ENCODE results near the gene SDK1. TPM values are rescaled to one million over a fixed set of nuclear protein-coding genes. Genes with fewer than 3 reads are reported as not detected.

SDK1 gene
- total and polyA plus RNA-seq, 4 donors: 1.9 to 46.3 (median 12.4) TPM

- WGBS, 2 donors: 81 to 90% methylated on average over 2 of the region's 2 CpGs
These were observed 32.8 kb downstream of the SDK1 start for GRCh38 chr7:3333861-3334260.

GRCh38 chr7:3336042-3336665 lies 35.1 kb downstream of the SDK1 start:
- whole genome bisulfite sequencing, 2 donors: 96 to 98% methylated on average over 6 of the region's 6 CpGs
- no peak for DNase-seq
- no peak for ATAC-seq (ENCODE audit: low FRiP score)
- Histone ChIP-seq H3K9me3 (ENCODE audit: control insufficient read depth, low read length) (no peaks in the 10 kb centered on the region), H3K4me1 (ENCODE audit: control insufficient read depth in 1 of 2, insufficient read depth in 2 of 2, low read length in 2 of 2) (peaks cover 2 to 3% of the 10 kb centered on the region in 2 donors), H3K27me3 (ENCODE audit: control insufficient read depth in 1 of 2, insufficient read depth in 2 of 2, low read length in 1 of 2) (no peaks in the 10 kb centered on the region), H3K36me3 (ENCODE audit: control insufficient read depth in 1 of 2, insufficient read depth in 2 of 2, low read length in 1 of 2) (no peaks in the 10 kb centered on the region), H3K27ac (ENCODE audit: low read depth in 1 of 2, low read length in 2 of 2) (no peak overlapping the region), H3K4me3 (ENCODE audit: low read length in 2 of 2) (no peak overlapping the region)
- intact Hi-C loops (cut with DNase I): no loop called here

More at GRCh38 chr7:3333861-3334260, 32.8 kb downstream of the SDK1 start:
- Histone ChIP-seq H3K4me1 (ENCODE audit: control insufficient read depth in 1 of 2, insufficient read depth in 2 of 2, low read length in 2 of 2) (peaks cover 2 to 3% of the 10 kb centered on the region in 2 donors), H3K27ac (ENCODE audit: low read depth in 1 of 2, low read length in 2 of 2) (no peak overlapping the region), H3K4me3 (ENCODE audit: low read length in 2 of 2) (no peak overlapping the region), H3K9me3 (ENCODE audit: control insufficient read depth, low read length) (no peaks in the 10 kb centered on the region), H3K36me3 (ENCODE audit: control insufficient read depth in 1 of 2, insufficient read depth in 2 of 2, low read length in 1 of 2) (no peaks in the 10 kb centered on the region), H3K27me3 (ENCODE audit: control insufficient read depth in 1 of 2, insufficient read depth in 2 of 2, low read length in 1 of 2) (no peaks in the 10 kb centered on the region)
- ATAC-seq (ENCODE audit: low FRiP score) (no peak), DNase-seq (no peak)
- intact Hi-C loops (cut with DNase I): no loop called here

GRCh38 chr7:3338161-3338560 lies 37.1 kb downstream of the SDK1 start:
- H3K27me3 ChIP-seq (ENCODE audit: control insufficient read depth in 1 of 2, insufficient read depth in 2 of 2, low read length in 1 of 2): no peaks in the 10 kb centered on the region
- ATAC-seq (ENCODE audit: low FRiP score) (no peak), DNase-seq (no peak)
- H3K4me3 ChIP-seq (ENCODE audit: low read length in 2 of 2): no peak overlapping the region
- H3K27ac ChIP-seq (ENCODE audit: low read depth in 1 of 2, low read length in 2 of 2): no peak overlapping the region
- H3K36me3 ChIP-seq (ENCODE audit: control insufficient read depth in 1 of 2, insufficient read depth in 2 of 2, low read length in 1 of 2): no peaks in the 10 kb centered on the region
- WGBS, 2 donors: 11 to 12% methylated on average over 3 of the region's 3 CpGs
- intact Hi-C loops (cut with DNase I): no loop called here
- H3K9me3 ChIP-seq (ENCODE audit: control insufficient read depth, low read length): no peaks in the 10 kb centered on the region
- peaks cover 0 to 3% of the 10 kb centered on the region in 2 donors for H3K4me1 ChIP-seq (ENCODE audit: control insufficient read depth in 1 of 2, insufficient read depth in 2 of 2, low read length in 2 of 2)

GRCh38 chr7:3345699-3346481 lies 44.8 kb downstream of the SDK1 start:
- no peak for DNase-seq
- no peaks in the 10 kb centered on the region for H3K36me3 ChIP-seq (ENCODE audit: control insufficient read depth in 1 of 2, insufficient read depth in 2 of 2, low read length in 1 of 2)
- 90% methylated on average over 12 of the region's 12 CpGs for WGBS, 2 donors
- H3K27me3 ChIP-seq (ENCODE audit: control insufficient read depth in 1 of 2, insufficient read depth in 2 of 2, low read length in 1 of 2): no peaks in the 10 kb centered on the region
- H3K4me1 ChIP-seq (ENCODE audit: control insufficient read depth in 1 of 2, insufficient read depth in 2 of 2, low read length in 2 of 2): no peaks in the 10 kb centered on the region
- H3K9me3 ChIP-seq (ENCODE audit: control insufficient read depth, low read length): no peaks in the 10 kb centered on the region
- H3K4me3 ChIP-seq (ENCODE audit: low read length in 2 of 2): no peak overlapping the region
- intact Hi-C loops (cut with DNase I): no loop called here
- H3K27ac ChIP-seq (ENCODE audit: low read depth in 1 of 2, low read length in 2 of 2): no peak overlapping the region
- ATAC-seq (ENCODE audit: low FRiP score): no peak

- intact Hi-C loops (cut with DNase I): no loop called here
- no peaks in the 10 kb centered on the region for H3K27me3 ChIP-seq (ENCODE audit: control insufficient read depth in 1 of 2, insufficient read depth in 2 of 2, low read length in 1 of 2)
These were observed 48.1 kb downstream of the SDK1 start for GRCh38 chr7:3349126-3349525.

GRCh38 chr7:3356173-3356572 lies 55.1 kb downstream of the SDK1 start:
- intact Hi-C loops (cut with DNase I): no loop called here
- DNase-seq: no peak
- H3K27ac ChIP-seq (ENCODE audit: low read depth in 1 of 2, low read length in 2 of 2): no peak overlapping the region
- no peaks in the 10 kb centered on the region for H3K36me3 ChIP-seq (ENCODE audit: control insufficient read depth in 1 of 2, insufficient read depth in 2 of 2, low read length in 1 of 2)
- H3K4me3 ChIP-seq (ENCODE audit: low read length in 2 of 2): no peak overlapping the region
- H3K4me1 ChIP-seq (ENCODE audit: control insufficient read depth in 1 of 2, insufficient read depth in 2 of 2, low read length in 2 of 2): peaks cover 0 to 2% of the 10 kb centered on the region in 2 donors
- no peaks in the 10 kb centered on the region for H3K27me3 ChIP-seq (ENCODE audit: control insufficient read depth in 1 of 2, insufficient read depth in 2 of 2, low read length in 1 of 2)
- H3K9me3 ChIP-seq (ENCODE audit: control insufficient read depth, low read length): no peaks in the 10 kb centered on the region
- 88 to 92% methylated on average over 6 of the region's 6 CpGs for WGBS, 2 donors
- no peak for ATAC-seq (ENCODE audit: low FRiP score)

More at GRCh38 chr7:3349126-3349525, 48.1 kb downstream of the SDK1 start:
- no peaks in the 10 kb centered on the region for H3K9me3 ChIP-seq (ENCODE audit: control insufficient read depth, low read length)
- ATAC-seq (ENCODE audit: low FRiP score): no peak
- H3K4me3 ChIP-seq (ENCODE audit: low read length in 2 of 2): no peak overlapping the region
- H3K27ac ChIP-seq (ENCODE audit: low read depth in 1 of 2, low read length in 2 of 2): no peak overlapping the region
- DNase-seq: no peak
- H3K4me1 ChIP-seq (ENCODE audit: control insufficient read depth in 1 of 2, insufficient read depth in 2 of 2, low read length in 2 of 2): no peaks in the 10 kb centered on the region
- no peaks in the 10 kb centered on the region for H3K36me3 ChIP-seq (ENCODE audit: control insufficient read depth in 1 of 2, insufficient read depth in 2 of 2, low read length in 1 of 2)
- 89 to 93% methylated on average over 2 of the region's 2 CpGs for WGBS, 2 donors

GRCh38 chr7:3358991-3359390 lies 57.9 kb downstream of the SDK1 start:
- no peak for DNase-seq
- H3K27me3 ChIP-seq (ENCODE audit: control insufficient read depth in 1 of 2, insufficient read depth in 2 of 2, low read length in 1 of 2): no peaks in the 10 kb centered on the region
- no peak overlapping the region for H3K4me3 ChIP-seq (ENCODE audit: low read length in 2 of 2)
- 42 to 51% methylated on average over 5 of the region's 5 CpGs for WGBS, 2 donors
- no peaks in the 10 kb centered on the region for H3K36me3 ChIP-seq (ENCODE audit: control insufficient read depth in 1 of 2, insufficient read depth in 2 of 2, low read length in 1 of 2)
- H3K9me3 ChIP-seq (ENCODE audit: control insufficient read depth, low read length): no peaks in the 10 kb centered on the region
- no peak overlapping the region for H3K27ac ChIP-seq (ENCODE audit: low read depth in 1 of 2, low read length in 2 of 2)
- peaks cover 0 to 3% of the 10 kb centered on the region in 2 donors for H3K4me1 ChIP-seq (ENCODE audit: control insufficient read depth in 1 of 2, insufficient read depth in 2 of 2, low read length in 2 of 2)
- intact Hi-C loops (cut with DNase I): no loop called here
- ATAC-seq (ENCODE audit: low FRiP score): no peak

- intact Hi-C loops (cut with DNase I): no loop called here
- H3K36me3 ChIP-seq (ENCODE audit: control insufficient read depth in 1 of 2, insufficient read depth in 2 of 2, low read length in 1 of 2): no peaks in the 10 kb centered on the region
- peaks cover 4 to 6% of the 10 kb centered on the region in 2 donors for H3K4me1 ChIP-seq (ENCODE audit: control insufficient read depth in 1 of 2, insufficient read depth in 2 of 2, low read length in 2 of 2)
- 4 to 9% methylated on average over 1 of the region's 1 CpG for WGBS, 2 donors
- no peaks in the 10 kb centered on the region for H3K27me3 ChIP-seq (ENCODE audit: control insufficient read depth in 1 of 2, insufficient read depth in 2 of 2, low read length in 1 of 2)
- no peak for DNase-seq
- H3K27ac ChIP-seq (ENCODE audit: low read depth in 1 of 2, low read length in 2 of 2): no peak overlapping the region
- H3K9me3 ChIP-seq (ENCODE audit: control insufficient read depth, low read length): no peaks in the 10 kb centered on the region
- no peak overlapping the region for H3K4me3 ChIP-seq (ENCODE audit: low read length in 2 of 2)
- ATAC-seq (ENCODE audit: low FRiP score): no peak
These were observed 66.2 kb downstream of the SDK1 start for GRCh38 chr7:3367261-3367660.
